ENCODE measurements around the gene KRT82. TPM values are rescaled to one million over a fixed set of nuclear protein-coding genes. Genes with fewer than 3 reads are reported as not detected.
A peak's percentile ranks its signal among the peaks of the same experiment; 100 is the strongest.
"Not testable (repeated sequence)": the region's sequence is repeated elsewhere in the genome, so short reads cannot be mapped to it uniquely, and the experiment has no call there.

Gene KRT82
- total and polyA plus RNA-seq, 10 donors: 0.04 TPM; not detected in 9

DNA sequence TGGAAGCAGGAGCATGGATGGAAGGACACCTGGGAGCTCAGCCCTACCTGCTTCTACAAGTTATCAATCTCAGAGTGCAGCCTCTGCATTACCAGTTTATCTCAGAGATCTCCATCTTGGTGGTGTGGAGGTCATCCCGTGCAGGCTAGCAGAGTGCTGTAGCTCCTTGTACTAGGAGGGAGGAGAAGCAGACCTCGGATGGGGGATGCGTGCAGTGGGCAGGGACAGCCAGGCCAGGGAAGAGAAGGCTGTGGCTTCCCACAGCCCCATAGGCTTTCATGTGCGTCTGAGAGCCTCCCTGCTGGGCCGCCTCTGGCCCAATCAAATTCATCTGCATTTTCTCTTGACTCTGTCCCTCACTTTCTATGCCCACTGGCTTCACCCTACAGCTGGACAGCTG, 8.8 kb upstream of the KRT82 start:
- H3K9me3 ChIP-seq: no peaks in the 10 kb centered on the region
- H3K27me3 ChIP-seq (replicated peaks in 1 of 7): peaks cover 0 to 16% (median 0%) of the 10 kb centered on the region in 7 donors
- H3K4me1 ChIP-seq: peaks cover 0 to 11% (median 4%) of the 10 kb centered on the region in 6 donors
- TF ChIP-seq, protein P1, sequence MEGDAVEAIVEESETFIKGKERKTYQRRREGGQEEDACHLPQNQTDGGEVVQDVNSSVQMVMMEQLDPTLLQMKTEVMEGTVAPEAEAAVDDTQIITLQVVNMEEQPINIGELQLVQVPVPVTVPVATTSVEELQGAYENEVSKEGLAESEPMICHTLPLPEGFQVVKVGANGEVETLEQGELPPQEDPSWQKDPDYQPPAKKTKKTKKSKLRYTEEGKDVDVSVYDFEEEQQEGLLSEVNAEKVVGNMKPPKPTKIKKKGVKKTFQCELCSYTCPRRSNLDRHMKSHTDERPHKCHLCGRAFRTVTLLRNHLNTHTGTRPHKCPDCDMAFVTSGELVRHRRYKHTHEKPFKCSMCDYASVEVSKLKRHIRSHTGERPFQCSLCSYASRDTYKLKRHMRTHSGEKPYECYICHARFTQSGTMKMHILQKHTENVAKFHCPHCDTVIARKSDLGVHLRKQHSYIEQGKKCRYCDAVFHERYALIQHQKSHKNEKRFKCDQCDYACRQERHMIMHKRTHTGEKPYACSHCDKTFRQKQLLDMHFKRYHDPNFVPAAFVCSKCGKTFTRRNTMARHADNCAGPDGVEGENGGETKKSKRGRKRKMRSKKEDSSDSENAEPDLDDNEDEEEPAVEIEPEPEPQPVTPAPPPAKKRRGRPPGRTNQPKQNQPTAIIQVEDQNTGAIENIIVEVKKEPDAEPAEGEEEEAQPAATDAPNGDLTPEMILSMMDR (IDR thresholded peaks at IDR 0.05 in 8 of 11, conservative IDR thresholded peaks at IDR 0.05 in 3 of 11): no peak
- TF ChIP-seq POLR2AphosphoS5 (IDR thresholded peaks at IDR 0.05): no peak
- no peak for TF ChIP-seq POLR2A (IDR thresholded peaks at IDR 0.05)
- peak overlapping the region in 6 of 8 donors; percentile 45 to 67 (median 53) for H3K27ac ChIP-seq
- intact Hi-C loops (cut with DNase I; ENCODE audit: low total_unique reads): no loop called here
- 67 to 78% (median 68%) methylated on average over 5 of the region's 5 CpGs for WGBS, 5 donors
- no peak overlapping the region for H3K4me3 ChIP-seq
- H3K36me3 ChIP-seq: no peaks in the 10 kb centered on the region
- no peak for DNase-seq

DNA sequence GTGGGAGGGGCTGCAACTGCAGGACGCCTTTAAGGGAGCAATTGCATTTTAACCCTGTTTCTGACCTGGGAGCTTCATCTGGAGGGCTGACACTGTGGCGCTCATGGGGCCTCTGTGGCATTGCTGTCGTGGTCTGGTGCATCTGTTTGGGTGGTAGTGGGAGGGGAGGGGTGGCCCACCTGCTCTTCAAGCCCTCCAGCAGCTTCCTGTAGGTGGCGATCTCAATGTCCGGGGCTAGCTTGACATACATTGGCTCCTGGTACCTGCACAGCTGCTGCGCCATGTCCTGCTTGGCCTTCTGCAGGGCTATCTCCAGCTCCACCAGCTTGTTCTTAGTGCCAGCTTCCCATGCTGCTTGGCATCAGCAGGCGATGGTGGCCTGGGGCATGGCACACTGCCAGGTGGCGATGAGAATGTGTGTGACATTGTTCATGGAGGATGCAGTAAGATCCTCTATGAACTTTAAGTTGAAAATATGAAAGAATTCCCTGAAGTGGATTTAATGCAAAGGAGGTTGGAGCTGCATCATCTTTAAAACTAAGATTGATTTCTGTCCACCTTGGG, 7.7 kb upstream of the KRT82 start:
- Histone ChIP-seq H3K9me3 (no peaks in the 10 kb centered on the region), H3K36me3 (no peaks in the 10 kb centered on the region), H3K27ac (no peak overlapping the region), H3K4me1 (peaks cover 0 to 11% (median 4%) of the 10 kb centered on the region in 6 donors), H3K27me3 (replicated peaks in 1 of 7) (peaks cover 0 to 16% (median 0%) of the 10 kb centered on the region in 7 donors), H3K4me3 (no peak overlapping the region)
- intact Hi-C loops (cut with DNase I; ENCODE audit: low total_unique reads): no loop called here
- no peak for TF ChIP-seq POLR2AphosphoS5 (IDR thresholded peaks at IDR 0.05)
- TF ChIP-seq POLR2A (IDR thresholded peaks at IDR 0.05): no peak
- TF ChIP-seq, protein P1 (IDR thresholded peaks at IDR 0.05 in 8 of 11, conservative IDR thresholded peaks at IDR 0.05 in 3 of 11): no peak
- peak; percentile 47 for DNase-seq
- 43 to 63% (median 58%) methylated on average over 5 to 8 of the region's 8 CpGs for WGBS, 5 donors

DNA sequence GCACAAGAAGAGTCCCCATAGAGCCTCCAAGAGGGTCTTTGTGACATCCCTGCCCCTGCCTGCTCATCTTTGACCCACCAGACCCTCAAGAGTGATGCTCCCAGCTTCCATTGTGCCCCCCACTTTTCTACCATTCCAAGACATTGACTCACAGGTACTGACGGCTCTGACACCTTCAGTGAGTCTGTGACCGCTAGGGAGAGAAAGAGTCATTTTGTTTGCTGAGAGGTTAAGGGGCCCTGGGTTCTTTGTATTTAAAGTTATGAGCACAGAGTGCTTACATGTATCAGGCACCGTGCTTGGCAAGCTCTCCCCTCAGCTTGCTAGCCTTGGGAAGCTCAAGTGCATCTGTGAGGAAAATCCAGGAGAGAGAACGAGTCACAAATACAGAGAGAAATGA, 7.1 kb upstream of the KRT82 start:
- intact Hi-C loops (cut with DNase I; ENCODE audit: low total_unique reads): no loop called here
- H3K4me1 ChIP-seq: peaks cover 0 to 11% (median 4%) of the 10 kb centered on the region in 6 donors
- no peaks in the 10 kb centered on the region for H3K9me3 ChIP-seq
- DNase-seq: peak; percentile 14
- H3K36me3 ChIP-seq: no peaks in the 10 kb centered on the region
- H3K27me3 ChIP-seq (replicated peaks in 1 of 7): peaks cover 0 to 20% (median 0%) of the 10 kb centered on the region in 7 donors
- H3K27ac ChIP-seq: no peak overlapping the region
- WGBS, 5 donors: 41 to 68% (median 50%) methylated on average over 4 of the region's 4 CpGs
- TF ChIP-seq, protein P1 (IDR thresholded peaks at IDR 0.05 in 8 of 11, conservative IDR thresholded peaks at IDR 0.05 in 3 of 11): no peak
- TF ChIP-seq POLR2A (IDR thresholded peaks at IDR 0.05) (no peak), POLR2AphosphoS5 (IDR thresholded peaks at IDR 0.05) (no peak)
- H3K4me3 ChIP-seq: no peak overlapping the region

DNA sequence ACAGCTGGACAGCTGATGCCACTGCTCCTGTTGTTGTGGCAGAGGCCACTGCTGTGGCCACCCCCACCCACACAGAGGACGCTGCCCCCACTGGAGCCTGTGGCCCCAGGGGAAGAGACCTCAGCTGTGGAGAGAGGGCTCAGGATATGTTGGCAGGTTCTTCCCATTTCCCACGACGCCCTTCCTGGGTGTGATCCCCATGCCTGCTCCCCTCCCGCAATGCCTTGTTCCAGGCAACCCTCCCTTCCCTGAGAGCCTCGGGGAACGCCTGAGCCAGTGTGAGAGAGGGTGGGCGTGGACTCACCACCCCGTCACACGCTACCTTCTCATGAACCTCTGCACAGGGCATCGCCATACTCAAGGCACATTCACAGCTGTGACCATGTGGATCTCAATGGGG, 5.7 kb upstream of the KRT82 start:
- TF ChIP-seq, protein P1 (IDR thresholded peaks at IDR 0.05 in 8 of 11, conservative IDR thresholded peaks at IDR 0.05 in 3 of 11): no peak
- TF ChIP-seq POLR2A (IDR thresholded peaks at IDR 0.05) (no peak), POLR2AphosphoS5 (IDR thresholded peaks at IDR 0.05) (no peak)
- no peak overlapping the region for H3K4me3 ChIP-seq
- H3K27ac ChIP-seq: peak overlapping the region in 5 of 8 donors; percentile 10 to 52 (median 45)
- no peaks in the 10 kb centered on the region for H3K9me3 ChIP-seq
- intact Hi-C loops (cut with DNase I; ENCODE audit: low total_unique reads): no loop called here
- no peaks in the 10 kb centered on the region for H3K36me3 ChIP-seq
- 79 to 84% (median 82%) methylated on average over 10 of the region's 10 CpGs for WGBS, 5 donors
- DNase-seq: peak; percentile 31
- H3K27me3 ChIP-seq (replicated peaks in 1 of 7): peaks cover 0 to 25% (median 0%) of the 10 kb centered on the region in 7 donors
- H3K4me1 ChIP-seq: peaks cover 0 to 11% (median 4%) of the 10 kb centered on the region in 6 donors

DNA sequence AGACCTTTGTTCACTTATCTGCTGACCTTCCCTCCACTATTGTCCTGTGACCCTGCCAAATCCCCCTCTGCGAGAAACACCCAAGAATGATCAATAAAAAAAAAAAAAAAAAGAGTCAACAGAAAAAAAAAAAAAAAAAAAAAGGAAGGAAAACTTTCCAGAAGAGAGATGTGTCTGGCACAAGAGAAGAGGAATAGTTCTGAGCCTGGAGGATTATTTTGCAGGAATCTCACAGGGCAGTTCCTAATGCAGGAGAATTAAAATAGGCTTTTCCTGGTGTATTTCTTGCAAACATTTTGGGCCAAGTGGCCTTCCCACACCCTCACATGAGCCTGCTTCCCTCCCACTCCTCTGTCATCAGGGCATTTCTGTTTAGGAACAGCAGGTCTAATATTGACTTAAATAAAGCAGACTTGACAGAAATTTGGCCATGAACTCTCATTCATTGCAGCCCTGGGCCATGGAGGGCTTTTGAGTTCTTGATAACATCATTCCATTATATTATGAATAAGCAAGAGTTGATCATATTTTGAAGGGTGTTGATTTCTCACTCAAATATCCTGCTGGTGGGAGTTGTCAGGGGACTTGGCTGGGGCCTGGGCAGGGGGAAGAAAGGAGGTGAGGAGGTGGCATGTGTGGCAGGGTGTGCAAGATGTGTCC, 4.6 kb upstream of the KRT82 start:
- intact Hi-C loops (cut with DNase I; ENCODE audit: low total_unique reads): not testable (repeated sequence)
- 50% methylated on average over 1 of the region's 1 CpG; no CpG with 5 or more reads in 4 of the 5 donors for WGBS, 5 donors

More for the DNA sequence above, 4.6 kb upstream of the KRT82 start:
- not testable (repeated sequence) for H3K4me3 ChIP-seq, DNase-seq, H3K4me1 ChIP-seq, H3K9me3 ChIP-seq, H3K36me3 ChIP-seq
- Histone ChIP-seq H3K27ac (peak overlapping the region in 5 of 8 donors; percentile 10 to 52 (median 45)), H3K27me3 (replicated peaks in 1 of 7) (peaks cover 0 to 26% (median 0%) of the 10 kb centered on the region in 7 donors)

Measured in spleen (tissue), 11 donors.